ENCODE measurements around the gene MTUS2.
A peak's percentile ranks its signal among the peaks of the same experiment; 100 is the strongest.

MTUS2 gene

DNA sequence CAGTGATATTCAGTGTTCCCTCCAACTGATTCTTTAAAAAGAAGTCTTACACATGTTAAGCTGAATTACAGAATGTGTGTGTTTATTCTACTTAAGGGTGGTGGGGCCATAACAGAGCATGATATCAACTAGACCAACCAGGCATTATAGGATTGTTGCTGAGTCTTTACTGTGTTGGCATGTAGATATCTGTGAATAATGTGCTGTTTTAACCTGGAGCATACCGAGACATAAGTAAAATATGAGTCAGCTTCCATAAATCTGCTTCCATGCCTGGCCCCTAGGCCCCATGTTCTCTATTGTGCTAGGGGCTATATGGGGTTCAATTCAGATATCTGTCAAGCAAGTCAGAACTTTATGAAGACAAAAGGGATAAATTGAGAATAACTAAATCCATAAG is 295.7 kb downstream of the MTUS2 start:
- no peak for DNase-seq

- no peak for DNase-seq
These were observed 297.5 kb downstream of the MTUS2 start for GRCh38 chr13:29117663-29118062.

- no peak for DNase-seq
These were observed 298.3 kb downstream of the MTUS2 start for GRCh38 chr13:29118471-29118870.

DNA sequence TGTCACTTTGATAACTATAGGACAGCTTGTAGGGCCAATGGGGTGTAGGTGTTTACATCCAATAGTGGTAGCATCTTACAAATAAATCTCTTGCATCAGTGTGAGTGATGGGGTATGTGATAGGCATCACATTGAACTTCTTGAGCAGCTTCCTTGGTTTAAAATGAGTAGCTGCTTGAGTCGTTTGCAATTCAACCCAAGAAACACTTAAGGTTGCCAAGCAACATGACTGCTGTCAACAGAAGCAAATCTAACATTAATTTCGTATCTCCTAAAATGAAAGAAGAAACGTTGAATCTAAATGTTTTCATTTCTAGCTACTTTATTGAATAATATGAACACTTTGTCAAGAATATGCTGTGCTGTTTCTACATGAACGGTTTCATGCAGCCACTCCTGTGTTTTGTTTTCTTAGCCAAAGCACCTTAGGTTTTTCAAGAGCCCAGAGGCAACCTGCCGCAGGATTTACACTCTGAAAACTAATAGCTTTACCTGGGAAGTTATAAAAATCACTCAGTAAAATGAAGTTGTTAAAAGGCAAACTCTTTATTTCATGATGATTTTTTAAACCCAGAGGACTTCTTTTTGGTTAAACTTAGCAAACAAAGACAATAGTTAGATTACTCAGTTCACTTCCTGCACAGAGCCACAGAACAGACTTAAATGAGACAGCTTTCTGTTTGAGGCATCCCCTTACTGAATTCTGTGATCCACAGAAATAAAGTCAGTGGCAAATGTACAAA is 305.2 kb downstream of the MTUS2 start:
- no peak for DNase-seq

GRCh38 chr13:29125934-29126424 is 305.8 kb downstream of the MTUS2 start:
- no peak for DNase-seq

GRCh38 chr13:29129616-29130015 is 309.5 kb downstream of the MTUS2 start:
- no peak for DNase-seq

- DNase-seq: no peak
These were observed 311.0 kb downstream of the MTUS2 start for GRCh38 chr13:29131159-29131558.

GRCh38 chr13:29131881-29132668 is 311.9 kb downstream of the MTUS2 start:
- no peak for DNase-seq

DNA sequence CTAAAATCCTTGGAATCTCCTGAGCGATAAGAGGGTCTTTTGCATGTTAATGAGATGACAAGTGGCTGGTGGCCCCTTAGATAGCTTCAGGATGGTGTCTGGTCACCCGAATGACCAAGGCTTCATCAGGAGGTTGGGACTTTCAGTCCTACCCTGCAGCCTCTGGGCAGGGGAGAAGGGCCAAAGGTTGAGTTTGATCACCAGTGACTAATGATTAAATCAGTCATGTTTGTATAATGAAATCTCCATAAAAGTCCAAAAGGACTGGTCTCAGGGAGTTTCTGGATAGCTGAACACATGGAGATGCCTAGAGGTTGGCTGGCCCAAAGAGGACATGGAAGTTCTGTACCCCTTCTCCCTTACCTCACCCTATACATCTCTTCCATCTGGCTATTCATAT is 316.2 kb downstream of the MTUS2 start:
- no peak for DNase-seq

DNA sequence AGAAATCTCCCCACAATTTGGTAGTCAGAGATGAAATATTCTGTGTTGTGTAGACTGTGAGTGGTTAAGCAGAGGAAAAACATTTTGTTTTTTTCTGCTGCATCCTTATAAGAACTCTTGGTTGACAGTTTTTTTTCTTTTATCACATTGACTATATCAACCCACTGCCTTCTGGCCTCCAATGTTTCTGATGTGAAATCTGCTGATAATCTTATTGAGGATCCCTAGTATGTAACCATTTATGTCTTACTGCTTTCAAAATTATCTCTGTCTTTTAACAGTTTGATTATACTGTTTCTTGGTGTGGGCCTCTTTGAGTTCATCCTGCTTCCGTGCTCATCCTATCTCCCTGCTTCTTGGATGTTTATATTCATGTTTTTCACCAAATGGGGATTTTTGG is 316.9 kb downstream of the MTUS2 start:
- DNase-seq: no peak

DNA sequence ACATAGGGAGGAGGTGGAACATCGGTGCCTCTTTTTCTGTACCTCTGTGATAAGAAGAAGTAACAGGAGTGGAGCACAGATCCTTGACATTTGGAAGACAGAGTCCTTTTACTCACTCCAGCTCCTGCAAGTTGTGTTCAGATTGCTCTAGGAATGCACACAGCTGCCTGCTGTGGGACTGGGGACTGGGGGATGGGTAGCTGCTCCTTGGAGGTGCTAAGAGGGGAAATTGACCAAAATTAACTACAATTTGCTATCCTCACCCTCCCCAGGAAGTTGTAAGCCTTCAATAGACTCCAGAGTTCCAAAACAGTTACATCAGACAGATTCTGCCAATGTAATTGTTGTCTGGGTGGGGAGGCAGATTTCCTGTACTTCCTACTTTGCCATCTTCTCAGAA is 317.9 kb downstream of the MTUS2 start:
- DNase-seq: no peak

DNA sequence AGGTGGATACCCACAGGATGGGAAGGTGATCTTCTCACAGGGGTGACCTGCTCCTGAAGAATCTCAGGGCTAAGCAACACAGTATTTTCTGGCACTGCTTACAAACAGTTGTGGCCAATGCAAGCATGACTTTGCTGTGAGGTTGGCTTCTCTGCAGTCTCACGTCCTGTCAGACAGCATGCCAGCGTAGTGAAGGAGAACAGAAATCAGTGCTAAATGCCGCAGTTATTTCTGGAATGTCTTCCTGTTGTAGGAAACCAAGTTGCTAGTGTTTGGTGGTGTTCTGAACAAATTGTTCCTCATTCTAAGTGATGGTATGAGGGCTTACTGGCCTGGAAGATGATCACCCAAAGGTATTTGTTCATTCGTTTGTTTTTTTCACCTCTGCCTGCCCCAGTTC is 320.1 kb downstream of the MTUS2 start:
- DNase-seq: no peak

DNA sequence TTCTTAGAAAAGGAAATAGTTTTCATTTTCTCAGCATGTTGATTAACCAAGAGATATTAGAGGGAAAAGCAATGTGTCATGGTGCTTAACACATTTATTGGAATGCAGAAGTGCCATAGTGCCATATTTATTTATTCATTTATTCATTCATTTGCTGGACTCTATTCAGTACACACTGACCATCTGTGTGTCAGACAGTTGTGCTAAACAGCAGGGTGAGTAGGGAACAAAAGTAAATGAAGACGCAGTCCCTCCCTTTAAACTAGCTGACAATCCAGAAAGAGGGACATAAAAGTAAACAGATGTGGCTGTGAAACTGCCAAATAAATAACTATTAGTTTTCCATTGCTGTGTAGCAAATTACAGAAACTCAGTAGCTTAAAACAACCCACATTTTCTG is 323.7 kb downstream of the MTUS2 start:
- no peak for DNase-seq

GRCh38 chr13:29154390-29154789 is 334.3 kb downstream of the MTUS2 start:
- no peak for DNase-seq

GRCh38 chr13:29156136-29156535 is 336.0 kb downstream of the MTUS2 start:
- no peak for DNase-seq

GRCh38 chr13:29159871-29160270 is 339.7 kb downstream of the MTUS2 start:
- no peak for DNase-seq

GRCh38 chr13:29160862-29161261 is 340.7 kb downstream of the MTUS2 start:
- no peak for DNase-seq

DNA sequence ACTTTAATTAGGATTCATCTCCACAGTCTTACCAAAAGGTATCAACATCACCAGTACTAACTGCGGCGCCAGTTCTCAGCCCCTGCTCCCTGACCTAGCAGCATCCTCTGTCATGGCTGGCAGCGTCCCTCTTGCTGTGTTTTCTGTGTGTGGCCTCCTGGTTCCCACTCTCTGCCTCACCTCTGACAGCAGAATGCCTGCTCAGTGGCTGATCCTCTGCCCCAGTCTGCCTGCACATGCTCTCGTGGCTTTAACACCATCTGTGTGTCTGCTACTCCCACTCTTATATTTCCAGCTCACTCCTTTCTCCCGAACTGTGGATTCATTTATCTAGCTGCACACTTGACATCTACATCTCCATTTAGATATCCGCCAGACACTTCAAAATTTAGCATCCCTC is 341.5 kb downstream of the MTUS2 start:
- DNase-seq: no peak

DNA sequence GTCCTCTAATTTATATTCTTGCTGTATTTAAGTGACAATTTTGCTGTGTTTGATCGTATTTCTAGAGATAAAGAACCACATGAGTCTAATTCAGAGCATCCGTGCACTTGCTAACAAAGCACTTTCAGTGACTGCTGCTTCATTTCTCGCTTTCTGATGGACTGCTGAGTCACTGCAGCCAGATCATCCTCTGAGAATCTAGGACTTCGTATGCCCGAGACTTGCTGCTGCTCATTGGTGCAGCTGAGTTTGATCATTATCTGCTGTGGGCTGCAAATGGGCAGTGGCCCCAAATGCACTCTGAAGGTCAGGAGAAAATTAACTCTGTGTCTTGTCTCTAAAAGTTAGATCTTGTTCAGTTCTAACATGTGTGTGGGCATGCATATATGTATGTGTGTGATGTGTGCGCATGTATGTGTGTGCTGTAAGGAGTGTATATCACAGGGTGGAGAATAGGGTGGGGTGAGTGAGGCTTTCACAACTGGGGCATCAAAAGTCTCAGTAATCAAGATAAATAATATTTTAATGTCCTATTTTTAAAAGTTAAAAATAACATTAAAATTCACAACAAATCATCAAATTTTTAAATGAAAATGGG is 342.6 kb downstream of the MTUS2 start:
- DNase-seq: no peak

DNA sequence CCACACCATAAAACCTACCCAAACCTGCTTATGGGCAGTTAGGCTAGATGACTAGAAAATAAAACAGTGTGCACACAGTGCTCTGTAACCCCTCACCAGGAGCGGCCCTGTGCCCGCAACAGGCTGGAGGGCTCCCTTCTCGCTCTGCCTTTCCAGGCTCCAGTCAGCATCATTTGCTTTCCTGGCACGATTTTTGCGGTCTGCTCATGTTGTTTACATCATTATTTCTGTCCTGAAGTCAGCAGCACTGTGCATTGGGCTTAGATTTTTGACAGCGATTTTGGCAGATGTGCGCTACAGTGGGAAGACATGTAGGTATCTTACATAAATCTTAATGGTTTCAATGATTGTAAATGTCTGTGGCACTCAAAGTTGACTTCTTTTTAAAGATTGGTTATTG is 344.0 kb downstream of the MTUS2 start:
- DNase-seq: no peak

DNA sequence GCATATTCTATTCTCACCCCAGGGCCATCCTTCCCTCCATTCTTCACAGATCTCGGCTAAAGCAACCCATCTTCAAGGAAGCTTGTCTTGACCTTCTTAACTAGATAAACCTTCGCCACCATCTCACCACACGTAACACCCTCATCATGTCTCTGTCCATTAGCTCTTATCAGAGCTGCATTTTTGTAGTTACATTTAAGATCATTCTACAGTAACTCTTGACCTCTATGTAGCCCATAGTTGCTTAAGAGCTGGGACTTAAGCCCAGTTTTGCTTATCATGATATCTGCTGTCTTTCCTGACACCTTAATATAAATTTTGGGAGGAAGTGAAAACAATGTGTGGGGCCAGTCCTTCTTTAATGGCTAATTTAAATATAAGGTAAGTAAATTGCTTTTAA is 345.1 kb downstream of the MTUS2 start:
- no peak for DNase-seq

DNA sequence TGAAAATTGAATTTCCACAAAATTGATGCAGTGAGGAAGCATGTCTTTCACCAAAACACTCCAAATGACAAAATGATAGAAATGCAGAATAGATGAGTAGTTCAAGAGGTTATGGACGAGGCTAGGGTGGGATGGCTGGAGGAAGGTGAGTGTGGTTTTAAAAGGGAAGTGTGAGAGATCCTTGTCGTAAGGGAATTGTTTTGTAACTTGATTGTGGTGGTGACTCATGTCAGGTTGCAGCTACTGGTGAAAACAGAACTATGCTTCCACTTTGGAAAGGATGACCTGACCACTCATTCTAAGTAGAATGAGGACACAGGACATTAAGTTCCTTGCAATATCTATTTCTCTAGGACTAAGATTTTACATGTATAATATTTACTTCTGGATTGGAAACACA is 345.7 kb downstream of the MTUS2 start:
- DNase-seq: peak; percentile 8

DNA sequence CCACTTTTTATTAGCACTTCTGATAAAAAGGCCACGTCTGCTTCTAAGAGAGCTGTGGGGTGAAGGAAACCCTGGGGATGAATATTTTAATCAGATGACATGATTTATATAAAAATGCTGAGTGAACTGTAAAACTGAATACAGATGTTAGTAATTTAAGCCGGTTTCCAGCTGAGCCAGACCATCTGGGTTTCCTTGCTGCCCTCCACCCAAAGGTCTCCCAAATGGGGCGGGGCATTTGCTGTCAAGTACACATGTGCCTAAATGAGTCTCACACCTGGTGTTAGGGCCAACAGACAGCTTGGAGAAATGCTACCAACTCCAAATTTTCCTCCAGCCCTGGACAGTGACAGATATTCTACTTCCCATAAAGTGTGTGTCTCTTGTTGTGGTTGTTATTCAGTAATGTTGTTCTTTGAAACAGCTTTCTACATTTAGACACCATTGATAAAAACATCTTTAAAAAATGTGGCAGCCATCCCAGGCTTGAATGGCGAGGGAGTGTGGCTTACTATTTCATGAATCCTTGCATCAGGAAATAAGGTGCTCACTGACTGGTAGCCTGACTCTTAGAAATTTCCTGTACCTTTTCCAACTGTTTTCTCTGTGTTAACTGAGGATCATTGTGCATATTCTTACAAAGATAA is 350.4 kb downstream of the MTUS2 start:
- no peak for DNase-seq

Data from inflammatory macrophage treated with lipopolysaccharide for 4 hours (primary cell).